DOHH2 (cell line): ENCODE measurements around the gene MICAL2.

Experiments
- CTCF ChIP-seq: fragments of 200-600 bp; sonication (generic); IDR thresholded peaks from one replicate; pipeline ENCODE4 v1.5.1; 2014; ENCODE audit warnings: antibody characterized with exemption, mild to moderate bottlenecking, low read depth, low read length; ENCODE audit not compliant: poor library complexity, severe bottlenecking
- EZH2phosphoT487 ChIP-seq: fragments of 200-600 bp; sonication (generic); IDR thresholded peaks from 2 replicates; pipeline ENCODE4 v1.6.1; 2017; ENCODE audit warnings: borderline replicate concordance, mild to moderate bottlenecking, antibody characterized with exemption, low read length, moderate library complexity, mixed read lengths

- TF ChIP-seq CTCF (no peak), EZH2phosphoT487 (no peak)
These were observed 4.3 kb upstream of the MICAL2 start for GRCh38 chr11:12106101-12106500.
